Measurements from ENCODE around the gene PGPEP1. TPM values are rescaled to one million over a fixed set of nuclear protein-coding genes. Genes with fewer than 3 reads are reported as not detected.
A peak's percentile ranks its signal among the peaks of the same experiment; 100 is the strongest.

PGPEP1 gene
- total RNA-seq, 4 donors from 2014 or later, result 0.83 to 10.1 (median 5.3) TPM

- no peak overlapping the region for H3K27ac ChIP-seq
- H3K4me3 ChIP-seq, result no peak overlapping the region
- intact Hi-C loops (cut with DNase I), result no loop called here
- TF ChIP-seq CTCF (IDR thresholded peaks at IDR 0.05) (no peak), POLR2A (IDR thresholded peaks at IDR 0.05) (no peak)
- no peaks in the 10 kb centered on the region for H3K36me3 ChIP-seq
- peaks cover 3 to 37% (median 19%) of the 10 kb centered on the region in 3 donors for H3K4me1 ChIP-seq
- no peaks in the 10 kb centered on the region for H3K9me3 ChIP-seq
- no peak for DNase-seq
- peaks cover 0 to 32% (median 0%) of the 10 kb centered on the region in 4 donors for H3K27me3 ChIP-seq
These were observed 49.3 kb downstream of the PGPEP1 start for GRCh38 chr19:18389726-18390064.

- Histone ChIP-seq H3K4me3 (no peak overlapping the region), H3K4me1 (peaks cover 3 to 37% (median 19%) of the 10 kb centered on the region in 3 donors), H3K27me3 (peaks cover 0 to 27% (median 0%) of the 10 kb centered on the region in 4 donors), H3K27ac (no peak overlapping the region), H3K36me3 (no peaks in the 10 kb centered on the region), H3K9me3 (no peaks in the 10 kb centered on the region)
- intact Hi-C loops (cut with DNase I), result no loop called here
- 75 to 85% methylated on average over 5 to 6 of the region's 6 CpGs for WGBS, 2 donors
- no peak for TF ChIP-seq CTCF (IDR thresholded peaks at IDR 0.05)
- DNase-seq, result no peak
These were observed 49.9 kb downstream of the PGPEP1 start for GRCh38 chr19:18390065-18390907.

DNA sequence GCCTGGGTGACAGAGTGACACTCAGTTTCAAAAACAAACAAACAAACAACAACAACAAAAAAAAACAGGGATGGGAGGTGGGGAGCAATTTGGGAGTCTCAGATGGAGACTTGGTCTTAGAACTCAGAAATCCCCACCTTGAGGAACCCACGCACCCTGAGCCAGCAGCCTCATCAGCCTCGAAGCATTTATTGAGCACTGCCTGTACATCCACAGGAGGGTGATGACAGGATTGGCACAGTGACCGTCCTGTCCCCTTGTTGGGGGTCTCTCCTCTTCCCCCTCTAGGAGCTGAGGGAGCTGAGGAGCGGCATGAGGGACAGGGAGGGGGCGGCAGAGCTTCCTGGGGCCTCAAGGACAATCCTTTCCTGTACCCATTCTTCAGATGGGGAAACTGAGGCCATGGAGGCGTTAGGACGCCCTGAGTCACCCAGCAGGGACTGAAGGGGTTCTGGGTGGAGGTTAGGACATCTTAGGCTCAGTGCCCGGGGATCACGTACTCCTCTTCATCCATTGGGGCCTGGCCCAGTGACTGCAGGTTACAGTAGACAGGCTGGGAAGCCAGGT is 51.2 kb downstream of the PGPEP1 start:
- Histone ChIP-seq H3K36me3 (no peaks in the 10 kb centered on the region), H3K4me1 (peaks cover 3 to 26% (median 11%) of the 10 kb centered on the region in 3 donors), H3K27ac (no peak overlapping the region), H3K9me3 (no peaks in the 10 kb centered on the region), H3K4me3 (no peak overlapping the region), H3K27me3 (peaks cover 0 to 27% (median 0%) of the 10 kb centered on the region in 4 donors)
- WGBS, 2 donors, result 50 to 80% methylated on average over 2 of the region's 9 CpGs
- TF ChIP-seq POLR2A (IDR thresholded peaks at IDR 0.05) (no peak), CTCF (IDR thresholded peaks at IDR 0.05) (no peak)
- intact Hi-C loops (cut with DNase I), result no loop called here
- no peak for DNase-seq

GRCh38 chr19:18392417-18392816 is 52.0 kb downstream of the PGPEP1 start:
- no peak for TF ChIP-seq POLR2A (IDR thresholded peaks at IDR 0.05)
- TF ChIP-seq CTCF (IDR thresholded peaks at IDR 0.05), result no peak
- peak overlapping the region in 1 of 4 donors; percentile 22 for H3K27ac ChIP-seq
- H3K36me3 ChIP-seq, result no peaks in the 10 kb centered on the region
- H3K4me3 ChIP-seq, result no peak overlapping the region
- intact Hi-C loops (cut with DNase I), result no loop called here
- H3K27me3 ChIP-seq, result peaks cover 0 to 27% (median 1%) of the 10 kb centered on the region in 4 donors
- H3K4me1 ChIP-seq, result peaks cover 3 to 26% (median 15%) of the 10 kb centered on the region in 3 donors
- DNase-seq, result no peak
- no peaks in the 10 kb centered on the region for H3K9me3 ChIP-seq
- 29 to 36% methylated on average over 8 to 11 of the region's 11 CpGs for WGBS, 2 donors

- H3K4me1 ChIP-seq, result peaks cover 3 to 26% (median 14%) of the 10 kb centered on the region in 3 donors
- intact Hi-C loops (cut with DNase I), result no loop called here
- peaks cover 0 to 27% (median 2%) of the 10 kb centered on the region in 4 donors for H3K27me3 ChIP-seq
- no peaks in the 10 kb centered on the region for H3K9me3 ChIP-seq
- no peak for DNase-seq
- H3K36me3 ChIP-seq, result no peaks in the 10 kb centered on the region
- 59 to 63% methylated on average over 5 of the region's 5 CpGs for WGBS, 2 donors
- H3K4me3 ChIP-seq, result peak overlapping the region in 2 of 4 donors; percentile 5 to 26
- TF ChIP-seq POLR2A (IDR thresholded peaks at IDR 0.05) (no peak), CTCF (IDR thresholded peaks at IDR 0.05) (no peak)
- peak overlapping the region in 2 of 4 donors; percentile 22 to 54 for H3K27ac ChIP-seq
These were observed 52.5 kb downstream of the PGPEP1 start for GRCh38 chr19:18392926-18393325.

All from esophagus squamous epithelium (tissue), 5 donors.